ENCODE results near the gene WDR73.

WDR73 gene

GRCh38 chr15:84638103-84638502, 16.0 kb downstream of the WDR73 start:
- H3K4me3 ChIP-seq (ENCODE audit: low read length, poor library complexity, severe bottlenecking) = no peak overlapping the region
- no peaks in the 10 kb centered on the region for H3K9me2 ChIP-seq (replicated peaks; ENCODE audit: low read depth, low read length)
- 0 out of 2 replicates have a peak, but pooled peaks cover 3% of the 10 kb centered on the region for H3F3A ChIP-seq (ENCODE audit: low read depth)
- peaks cover 9% of the 10 kb centered on the region for H3K4me1 ChIP-seq (ENCODE audit: insufficient read depth, low read length, poor library complexity, severe bottlenecking)
- H3K36me3 ChIP-seq (ENCODE audit: insufficient read depth, low read length) = peaks cover 33% of the 10 kb centered on the region; the same call in 1 of the 2 replicates
- H3K9ac ChIP-seq (ENCODE audit: low read depth, low read length, poor library complexity, severe bottlenecking) = no peak overlapping the region
- no peak overlapping the region for H2AFZ ChIP-seq (ENCODE audit: low read length)
- no peaks in the 10 kb centered on the region for H3K9me3 ChIP-seq (ENCODE audit: insufficient read depth, low read depth, low read length)
- H4K20me1 ChIP-seq (ENCODE audit: insufficient read depth, low read length, poor library complexity, severe bottlenecking) = peaks cover 15% of the 10 kb centered on the region
- H3K79me2 ChIP-seq (ENCODE audit: insufficient read depth, low read length) = peaks cover 30% of the 10 kb centered on the region; the same call in 1 of the 2 replicates
- no peaks in the 10 kb centered on the region for H3K27me3 ChIP-seq (ENCODE audit: insufficient read depth, low read length, poor library complexity, severe bottlenecking)
- H3K4me2 ChIP-seq (ENCODE audit: low read depth, low read length, poor library complexity, severe bottlenecking) = no peak overlapping the region
- TF ChIP-seq EZH2phosphoT487 (IDR thresholded peaks at IDR 0.05; ENCODE audit: borderline replicate concordance) = no peak
- peak; percentile 42 for TF ChIP-seq CTCF (conservative IDR thresholded peaks at IDR 0.05; ENCODE audit: low read length)

GRCh38 chr15:84634228-84634837, 19.8 kb downstream of the WDR73 start:
- no peaks in the 10 kb centered on the region for H3K9me2 ChIP-seq (replicated peaks; ENCODE audit: low read depth, low read length)
- H4K20me1 ChIP-seq (ENCODE audit: insufficient read depth, low read length, poor library complexity, severe bottlenecking) = peaks cover 23% of the 10 kb centered on the region
- H3K4me1 ChIP-seq (ENCODE audit: insufficient read depth, low read length, poor library complexity, severe bottlenecking) = peaks cover 26% of the 10 kb centered on the region
- H3K4me2 ChIP-seq (ENCODE audit: low read depth, low read length, poor library complexity, severe bottlenecking) = peak overlapping the region; percentile 98
- peaks cover 5% of the 10 kb centered on the region; the same call in 1 of the 2 replicates for H3K36me3 ChIP-seq (ENCODE audit: insufficient read depth, low read length)
- H3K27me3 ChIP-seq (ENCODE audit: insufficient read depth, low read length, poor library complexity, severe bottlenecking) = no peaks in the 10 kb centered on the region
- peaks cover 47% of the 10 kb centered on the region; the same call in 1 of the 2 replicates for H3K79me2 ChIP-seq (ENCODE audit: insufficient read depth, low read length)
- H3K9ac ChIP-seq (ENCODE audit: low read depth, low read length, poor library complexity, severe bottlenecking) = peak overlapping the region; percentile 67
- 0 out of 2 replicates have a peak, but pooled peaks cover 3% of the 10 kb centered on the region for H3F3A ChIP-seq (ENCODE audit: low read depth)
- peak overlapping the region; percentile 94 for H3K4me3 ChIP-seq (ENCODE audit: low read length, poor library complexity, severe bottlenecking)
- H3K9me3 ChIP-seq (ENCODE audit: insufficient read depth, low read depth, low read length) = no peaks in the 10 kb centered on the region
- TF ChIP-seq EZH2phosphoT487 (IDR thresholded peaks at IDR 0.05; ENCODE audit: borderline replicate concordance) (no peak), CTCF (conservative IDR thresholded peaks at IDR 0.05; ENCODE audit: low read length) (no peak)
- H2AFZ ChIP-seq (ENCODE audit: low read length) = no peak overlapping the region

GRCh38 chr15:84633311-84634227, 20.5 kb downstream of the WDR73 start:
- Histone ChIP-seq H3K9me3 (ENCODE audit: insufficient read depth, low read depth, low read length) (no peaks in the 10 kb centered on the region), H3K4me1 (ENCODE audit: insufficient read depth, low read length, poor library complexity, severe bottlenecking) (peaks cover 26% of the 10 kb centered on the region)
- no peak for TF ChIP-seq CTCF (conservative IDR thresholded peaks at IDR 0.05; ENCODE audit: low read length)
- TF ChIP-seq EZH2phosphoT487 (IDR thresholded peaks at IDR 0.05; ENCODE audit: borderline replicate concordance) = no peak

More at GRCh38 chr15:84633311-84634227, 20.5 kb downstream of the WDR73 start:
- Histone ChIP-seq H3K9ac (ENCODE audit: low read depth, low read length, poor library complexity, severe bottlenecking) (peak overlapping the region; percentile 67), H3K79me2 (ENCODE audit: insufficient read depth, low read length) (peaks cover 47% of the 10 kb centered on the region; the same call in 1 of the 2 replicates), H2AFZ (ENCODE audit: low read length) (no peak overlapping the region), H3K9me2 (replicated peaks; ENCODE audit: low read depth, low read length) (no peaks in the 10 kb centered on the region), H3K4me3 (ENCODE audit: low read length, poor library complexity, severe bottlenecking) (peak overlapping the region; percentile 94), H4K20me1 (ENCODE audit: insufficient read depth, low read length, poor library complexity, severe bottlenecking) (peaks cover 23% of the 10 kb centered on the region), H3K36me3 (ENCODE audit: insufficient read depth, low read length) (no peaks in the 10 kb centered on the region), H3K4me2 (ENCODE audit: low read depth, low read length, poor library complexity, severe bottlenecking) (peak overlapping the region; percentile 98), H3K27me3 (ENCODE audit: insufficient read depth, low read length, poor library complexity, severe bottlenecking) (no peaks in the 10 kb centered on the region), H3F3A (ENCODE audit: low read depth) (0 out of 2 replicates have a peak, but pooled peaks cover 3% of the 10 kb centered on the region)

Measured in Loucy (cell line).